Naive thymus-derived CD4-positive, alpha-beta T cell (primary cell): ENCODE results near the gene SERTAD2. TPM values are rescaled to one million over a fixed set of nuclear protein-coding genes. Genes with fewer than 3 reads are reported as not detected.

Experiments
- ATAC-seq: fragments of 150-1000 bp; cut with Tn5 transposase; 2 replicates; pipeline ENCODE4 v1.10.0; 2021; ENCODE audit warnings: mild to moderate bottlenecking, moderate library complexity
- CTCF ChIA-PET: fragments of 350-600 bp; sonication (Branson Sonifier 250); formaldehyde crosslinking; loops from one replicate; lab custom pipeline; 2021; ENCODE audit warnings: antibody characterized with exemption; lab: Charles Lee
- POLR2A ChIA-PET: fragments of 350-600 bp; sonication (Branson Sonifier 250); formaldehyde crosslinking; loops from one replicate; lab custom pipeline; 2021; ENCODE audit warnings: antibody characterized with exemption, inconsistent platforms; lab: Charles Lee
- DNase-seq, 9 donors: peaks; one replicate each; pipeline versions ENCODE4 v3.0.0 to v3.0.0-alpha.2; 2020 to 2022; ENCODE audit warnings: mixed read lengths in 1 of 9
- H3K27ac ChIP-seq: one replicate; pipeline ENCODE4 v1.7.0; 2013; ENCODE audit warnings: mild to moderate bottlenecking, low read depth, low read length, moderate library complexity
- H3K27me3 ChIP-seq, 2 donors: one replicate each; pipeline ENCODE4 v1.7.0; 2013; ENCODE audit warnings: low read length in 2 of 2, mild to moderate bottlenecking in 2 of 2, moderate library complexity in 2 of 2; ENCODE audit not compliant: control insufficient read depth in 2 of 2, insufficient read depth in 2 of 2
- H3K36me3 ChIP-seq, 3 experiments: 1 replicate in 2 of 3; 2 replicates in 1 of 3; pipeline ENCODE4 v1.7.0; 2013; ENCODE audit warnings: low read length in 3 of 3, mild to moderate bottlenecking in 3 of 3, moderate library complexity in 1 of 3; ENCODE audit not compliant: insufficient read depth in 3 of 3, control insufficient read depth in 2 of 3
- H3K4me1 ChIP-seq, 2 donors: one replicate each; pipeline ENCODE4 v1.7.0; 2013; ENCODE audit warnings: low read length in 2 of 2, mild to moderate bottlenecking in 2 of 2, moderate library complexity in 1 of 2; ENCODE audit not compliant: control insufficient read depth in 2 of 2, insufficient read depth in 2 of 2
- H3K4me3 ChIP-seq: 2 replicates; pipeline ENCODE4 v1.7.0; 2013; ENCODE audit warnings: mild to moderate bottlenecking, low read length
- H3K9me3 ChIP-seq, 3 experiments: 1 replicate in 2 of 3; 2 replicates in 1 of 3; pipeline ENCODE4 v1.7.0; 2013; ENCODE audit warnings: low read length in 3 of 3; ENCODE audit not compliant: control insufficient read depth in 2 of 3
- H3K27ac Mint-ChIP-seq, 9 donors: one replicate each; pipeline ENCODE4 v1.8.0; 2020 to 2022; ENCODE audit warnings: mixed read lengths in 9 of 9, mild to moderate bottlenecking in 8 of 9, moderate library complexity in 5 of 9, inconsistent platforms in 2 of 9
- H3K27me3 Mint-ChIP-seq, 5 donors: one replicate each; pipeline ENCODE4 v1.8.0; 2021 to 2022; ENCODE audit warnings: mixed read lengths in 5 of 5, mild to moderate bottlenecking in 1 of 5
- H3K36me3 Mint-ChIP-seq, 5 donors: one replicate each; pipeline ENCODE4 v1.8.0; 2020 to 2022; ENCODE audit warnings: mixed read lengths in 5 of 5, mild to moderate bottlenecking in 3 of 5, inconsistent platforms in 1 of 5
- H3K4me1 Mint-ChIP-seq, 7 donors: one replicate each; pipeline ENCODE4 v1.8.0; 2020 to 2022; ENCODE audit warnings: mixed read lengths in 7 of 7, mild to moderate bottlenecking in 3 of 7, inconsistent platforms in 1 of 7
- H3K4me3 Mint-ChIP-seq, 10 donors: one replicate each; pipeline ENCODE4 v1.8.0; 2020 to 2022; ENCODE audit warnings: mild to moderate bottlenecking in 10 of 10, mixed read lengths in 10 of 10, moderate library complexity in 6 of 10, inconsistent platforms in 2 of 10
- H3K9me3 Mint-ChIP-seq, 11 donors: one replicate each; pipeline ENCODE4 v1.8.0; 2020 to 2022; ENCODE audit warnings: mixed read lengths in 11 of 11, mild to moderate bottlenecking in 4 of 11, inconsistent platforms in 1 of 11, moderate library complexity in 1 of 11
- intact Hi-C, 2 donors: fragments of 100-400 bp; cut with micrococcal nuclease; formaldehyde crosslinking; loops; one replicate each; pipeline ENCODE4 v1.15.1; 2023
- polyA plus RNA-seq, 2 donors: library from polyadenylated mRNA; unstranded; fragments of 300-500 nt; fragmentation: Illumina TruSeq; gene quantifications; one replicate each; pipeline ENCODE4 v1.2.3, GENCODE V29; 2021
- total RNA-seq, 6 experiments: library from RNA in 5 of 6; stranded (reverse) in 5 of 6; gene quantifications; 1 replicate in 5 of 6; 2 replicates in 1 of 6; pipeline ENCODE4 v1.2.3 and lab custom pipeline; 2021 to 2026

SERTAD2 gene
- total and polyA plus RNA-seq, 7 experiments from 2014 or later: 5.2 to 43.8 (median 35.0) TPM

- H3K27me3 ChIP-seq: no peaks in the 10 kb centered on the region
- intact Hi-C loops: loop anchor here (1.0 to 2.0 kb wide), 4 partner anchors 23 to 51 kb away; no protein-coding TSS in a partner anchor
- CTCF ChIA-PET: interaction anchor here (1.3 kb wide), 1 partner anchor 44 kb away, joined by 3 read pairs; the partner anchor contains the start of gene SERTAD2
- H3K4me3 ChIP-seq: no peak overlapping the region
- Mint-ChIP-seq H3K4me3 (peak overlapping the region in 1 of 10 donors; percentile 13), H3K27ac (peak overlapping the region in 2 of 9 donors; percentile 18 to 75), H3K27me3 (no peaks in the 10 kb centered on the region), H3K36me3 (peaks cover 0 to 34% (median 0%) of the 10 kb centered on the region in 5 donors), H3K4me1 (peaks cover 21 to 56% (median 41%) of the 10 kb centered on the region in 7 donors), H3K9me3 (peaks cover 0 to 7% (median 0%) of the 10 kb centered on the region in 11 donors)
- DNase-seq (no peak), ATAC-seq (no peak)
- peaks cover 8 to 12% of the 10 kb centered on the region in 2 donors for H3K4me1 ChIP-seq
- POLR2A ChIA-PET: interaction anchor here (2.5 to 4.2 kb wide), 2 partner anchors 11 to 44 kb away, joined by 8 to 20 read pairs; partner anchors contain the start of gene SERTAD2
- no peak overlapping the region for H3K27ac ChIP-seq
- H3K36me3 ChIP-seq: no peaks in the 10 kb centered on the region
- no peaks in the 10 kb centered on the region for H3K9me3 ChIP-seq
Measured at GRCh38 chr2:64697297-64698176, 43.8 kb upstream of the SERTAD2 start.

DNA sequence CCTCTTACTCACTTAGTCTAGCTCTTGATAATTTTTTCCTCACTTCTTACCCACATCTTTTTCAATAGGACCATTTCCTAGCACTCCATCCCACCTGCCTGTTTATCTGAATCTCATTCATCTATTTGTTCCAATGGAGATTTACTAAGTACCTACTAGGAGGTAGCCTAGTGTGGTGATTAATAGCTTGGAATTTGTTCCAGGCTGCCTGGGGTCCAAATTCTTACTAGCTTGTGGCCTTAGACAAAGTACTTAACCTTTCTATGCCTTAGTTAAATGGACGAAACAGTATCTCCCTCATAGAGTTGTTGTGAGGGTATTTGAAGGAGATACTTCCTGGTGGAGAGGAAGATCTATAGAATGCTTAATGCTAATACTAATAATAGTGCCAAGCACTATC lies 42.9 kb upstream of the SERTAD2 start:
- Mint-ChIP-seq H3K27ac (no peak overlapping the region), H3K27me3 (peaks cover 0 to 2% (median 0%) of the 10 kb centered on the region in 5 donors), H3K4me3 (no peak overlapping the region), H3K9me3 (peaks cover 0 to 10% (median 0%) of the 10 kb centered on the region in 11 donors), H3K36me3 (peaks cover 0 to 41% (median 0%) of the 10 kb centered on the region in 5 donors), H3K4me1 (peaks cover 21 to 56% (median 41%) of the 10 kb centered on the region in 7 donors)
- no peak for DNase-seq
- intact Hi-C loops: no loop called here
- CTCF ChIA-PET: interaction anchor here (0.6 to 1.6 kb wide), 6 partner anchors 9 to 65 kb away, joined by 3 to 5 read pairs (median 3); partner anchors contain the start of gene SERTAD2
- no peak for ATAC-seq
- POLR2A ChIA-PET: interaction anchor here (0.8 to 4.2 kb wide), 5 partner anchors 10 to 53 kb away, joined by 3 to 20 read pairs (median 4); partner anchors contain the start of gene SERTAD2
- no peaks in the 10 kb centered on the region for H3K27me3 ChIP-seq
- no peaks in the 10 kb centered on the region for H3K36me3 ChIP-seq
- no peak overlapping the region for H3K27ac ChIP-seq
- H3K9me3 ChIP-seq: no peaks in the 10 kb centered on the region
- H3K4me3 ChIP-seq: no peak overlapping the region
- peaks cover 8 to 12% of the 10 kb centered on the region in 2 donors for H3K4me1 ChIP-seq

DNA sequence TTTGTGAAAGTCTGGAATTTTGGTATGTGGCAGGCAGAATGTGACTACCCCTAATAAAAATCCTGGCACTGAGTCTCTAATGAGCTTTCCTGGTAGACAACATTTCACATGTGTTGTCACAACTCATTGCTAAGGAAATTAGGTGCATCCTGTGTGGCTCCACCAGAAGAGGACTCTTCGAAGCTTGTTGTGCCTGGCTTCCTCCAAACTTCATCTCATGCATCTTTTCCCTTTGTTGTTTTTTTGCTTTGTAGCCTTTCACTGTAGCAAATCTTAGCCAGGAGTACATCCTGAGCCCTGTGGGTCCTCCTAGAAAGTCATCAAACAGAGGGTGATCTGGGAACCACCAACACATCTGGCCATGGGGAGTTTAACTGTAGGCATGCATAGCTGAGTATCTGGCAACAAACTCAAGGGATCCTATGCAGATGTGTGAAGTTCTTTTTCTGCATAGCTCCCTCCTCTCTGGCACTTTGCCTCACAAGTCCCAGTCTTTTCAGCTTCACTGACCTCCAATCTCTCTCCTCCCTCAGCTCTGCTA lies 42.1 kb upstream of the SERTAD2 start:
- intact Hi-C loops: loop anchor here in 1 of 2 donors (1.0 kb wide), 1 partner anchor 41 kb away; no protein-coding TSS in a partner anchor
- Histone ChIP-seq H3K27me3 (no peaks in the 10 kb centered on the region), H3K4me3 (no peak overlapping the region), H3K36me3 (no peaks in the 10 kb centered on the region), H3K9me3 (no peaks in the 10 kb centered on the region), H3K4me1 (peaks cover 8 to 12% of the 10 kb centered on the region in 2 donors), H3K27ac (no peak overlapping the region)
- ChIA-PET CTCF (interaction anchor here (0.6 to 1.6 kb wide), 5 partner anchors 10 to 64 kb away, joined by 3 to 5 read pairs (median 3); partner anchors contain the start of gene SERTAD2), POLR2A (interaction anchor here (0.6 to 4.2 kb wide), 8 partner anchors 9 to 158 kb away, joined by 3 to 20 read pairs (median 4); partner anchors contain the start of gene SERTAD2)
- DNase-seq: no peak
- Mint-ChIP-seq H3K27me3 (peaks cover 0 to 2% (median 0%) of the 10 kb centered on the region in 5 donors), H3K4me1 (peaks cover 21 to 52% (median 40%) of the 10 kb centered on the region in 7 donors), H3K4me3 (peak overlapping the region in 1 of 10 donors; percentile 27), H3K36me3 (peaks cover 0 to 35% (median 0%) of the 10 kb centered on the region in 5 donors), H3K27ac (peak overlapping the region in 2 of 9 donors; percentile 36 to 39), H3K9me3 (peaks cover 0 to 10% (median 0%) of the 10 kb centered on the region in 11 donors)
- no peak for ATAC-seq

DNA sequence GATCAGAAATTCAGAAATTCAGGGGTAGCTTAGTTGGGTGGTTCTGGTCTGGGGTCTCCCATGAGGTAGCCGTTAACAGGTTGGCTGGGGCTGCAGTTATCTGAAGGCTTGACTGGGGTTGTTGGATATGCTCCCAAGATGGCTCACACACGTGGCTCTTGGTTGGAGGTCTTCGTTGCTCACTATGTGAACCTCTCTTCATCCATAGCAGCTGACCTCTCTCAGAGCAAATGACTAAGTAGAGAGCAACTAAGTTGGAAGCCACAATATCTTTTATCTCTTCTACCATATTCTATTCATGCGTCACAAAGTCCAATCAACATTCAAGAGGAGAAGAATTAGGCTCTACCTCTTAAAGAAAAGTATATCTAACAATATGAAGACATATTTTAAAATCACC lies 38.7 kb upstream of the SERTAD2 start:
- peaks cover 0 to 10% (median 0%) of the 10 kb centered on the region in 11 donors for H3K9me3 Mint-ChIP-seq
- CTCF ChIA-PET: interaction anchor here (0.8 kb wide), 1 partner anchor 12 kb away, joined by 3 read pairs; no protein-coding TSS in a partner anchor
- DNase-seq (no peak), ATAC-seq (no peak)
- Histone ChIP-seq H3K4me3 (no peak overlapping the region), H3K36me3 (no peaks in the 10 kb centered on the region), H3K4me1 (peaks cover 0 to 8% of the 10 kb centered on the region in 2 donors), H3K27me3 (no peaks in the 10 kb centered on the region), H3K9me3 (no peaks in the 10 kb centered on the region), H3K27ac (no peak overlapping the region)
- H3K27ac Mint-ChIP-seq: no peak overlapping the region
- intact Hi-C loops: no loop called here
- H3K27me3 Mint-ChIP-seq: peaks cover 0 to 6% (median 0%) of the 10 kb centered on the region in 5 donors
- H3K36me3 Mint-ChIP-seq: peaks cover 0 to 35% (median 4%) of the 10 kb centered on the region in 5 donors
- H3K4me1 Mint-ChIP-seq: peaks cover 11 to 28% (median 19%) of the 10 kb centered on the region in 7 donors
- no peak overlapping the region for H3K4me3 Mint-ChIP-seq
- POLR2A ChIA-PET: interaction anchor here (1.7 to 1.9 kb wide), 3 partner anchors 12 to 38 kb away, joined by 4 to 7 read pairs (median 5); partner anchors contain the start of gene SERTAD2

- POLR2A ChIA-PET: interaction anchor here (0.6 kb wide), 1 partner anchor 26 kb away, joined by 3 read pairs; no protein-coding TSS in a partner anchor
- intact Hi-C loops: no loop called here
- no peak for ATAC-seq
Measured at GRCh38 chr2:64688909-64689308, 35.2 kb upstream of the SERTAD2 start.

More at GRCh38 chr2:64688909-64689308, 35.2 kb upstream of the SERTAD2 start:
- no peak overlapping the region for H3K27ac ChIP-seq
- Mint-ChIP-seq H3K27ac (no peak overlapping the region), H3K4me3 (no peak overlapping the region), H3K9me3 (peaks cover 0 to 10% (median 0%) of the 10 kb centered on the region in 11 donors), H3K4me1 (peaks cover 0 to 25% (median 4%) of the 10 kb centered on the region in 7 donors), H3K36me3 (peaks cover 0 to 25% (median 4%) of the 10 kb centered on the region in 5 donors), H3K27me3 (peaks cover 0 to 6% (median 0%) of the 10 kb centered on the region in 5 donors)
- no peaks in the 10 kb centered on the region for H3K27me3 ChIP-seq
- no peak for DNase-seq
- H3K9me3 ChIP-seq: no peaks in the 10 kb centered on the region
- H3K4me1 ChIP-seq: no peaks in the 10 kb centered on the region
- CTCF ChIA-PET: no interaction called here
- H3K36me3 ChIP-seq: no peaks in the 10 kb centered on the region
- H3K4me3 ChIP-seq: no peak overlapping the region
